Regular cardiac myocyte (primary cell): ENCODE results near the gene ZNF835. TPM values are rescaled to one million over a fixed set of nuclear protein-coding genes. Genes with fewer than 3 reads are reported as not detected.

Experiments used
- total RNA-seq: library from RNA; depleted of rRNA; stranded (reverse); fragments of >200 nt; gene quantifications from 2 replicates; pipeline ENCODE4 v1.2.3, GENCODE V29; 2014

Gene ZNF835
- 0.38 and 1.7 TPM in 2 replicates for total RNA-seq

GRCh38 chr19:56671613-56671994 lies at the start of gene ZNF835:
Gene ZNF835, minus strand, starts transcription at chr19:56671757. Its CDS starts 6,559 bp downstream, at chr19:56665198.

GRCh38 chr19:56642711-56643459 lies 28.7 kb downstream of the ZNF835 start, which contains the start of gene SMIM17:
Gene SMIM17, plus strand, starts transcription at chr19:56643159. Its CDS starts 2,509 bp downstream, at chr19:56645668.

Other genes with a start within 250 kb of the ZNF835 start
- gene ZNF667, start 194.4 kb downstream of the ZNF835 start, total RNA-seq = 3.8 and 14.7 TPM in 2 replicates
- 2.1 and 4.8 TPM in 2 replicates for gene ZNF471, start 163.9 kb downstream of the ZNF835 start, total RNA-seq
- gene ZFP28, start 132.8 kb downstream of the ZNF835 start, total RNA-seq = 8.6 and 12.1 TPM in 2 replicates
- 6.3 and 20.3 TPM in 2 replicates for gene ZNF470, start 104.3 kb downstream of the ZNF835 start, total RNA-seq
- 4.8 and 6.5 TPM in 2 replicates for gene ZNF71, start 76.5 kb downstream of the ZNF835 start, total RNA-seq
- 0.28 TPM in 1 of 2 replicates, not detected in the other for gene SMIM17, start 28.6 kb downstream of the ZNF835 start, total RNA-seq
- 3.1 and 5.4 TPM in 2 replicates for gene PEG3, start 169.0 kb upstream of the ZNF835 start, total RNA-seq
- under 0.01 TPM in 2 replicates for gene ZIM2, start 169.0 kb upstream of the ZNF835 start, total RNA-seq